Activated effector memory CD4-positive, alpha-beta T cell treated with Interleukin-2 at 50 U/mL for 16 hours (primary cell): ENCODE measurements around the gene PAXIP1.
A peak's percentile ranks its signal among the peaks of the same experiment; 100 is the strongest.
"Not testable (repeated sequence)": the region's sequence is repeated elsewhere in the genome, so short reads cannot be mapped to it uniquely, and the experiment has no call there.

Source experiments
- DNase-seq: peaks from one replicate; pipeline ENCODE4 v3.0.0-alpha.2; 2020

The PAXIP1 gene

GRCh38 chr7:155003092-155003375 is at the start of gene PAXIP1:
TSS of gene PAXIP1 (minus strand) at chr7:155003124. CDS start at chr7:155002929, 195 bp downstream.
- no peak for DNase-seq

DNA sequence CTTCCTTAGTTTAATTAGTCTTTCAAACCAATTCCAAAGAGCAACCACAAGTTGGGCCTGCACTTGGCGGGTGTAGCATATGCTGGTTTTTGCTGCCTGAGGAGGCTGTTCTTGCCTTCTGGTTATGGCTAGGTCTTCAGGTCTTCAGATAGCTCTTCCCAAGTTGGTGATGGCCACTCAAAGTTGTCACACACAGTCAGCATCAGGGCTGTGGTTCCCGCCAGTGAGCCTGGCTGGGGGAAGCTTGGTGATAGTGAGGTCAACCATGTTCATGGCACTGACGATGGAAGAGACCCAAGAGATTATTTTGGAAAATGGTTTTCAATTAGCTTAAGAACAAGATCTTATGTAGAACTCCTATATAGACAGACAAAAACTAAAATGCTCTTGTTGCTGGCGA is 48.4 kb upstream of the PAXIP1 start:
- DNase-seq: no peak

GRCh38 chr7:155048006-155048405 is 45.1 kb upstream of the PAXIP1 start:
- DNase-seq: no peak

- DNase-seq: no peak
These were observed 40.8 kb upstream of the PAXIP1 start for GRCh38 chr7:155043756-155044155.

- no peak for DNase-seq
These were observed 35.4 kb upstream of the PAXIP1 start for GRCh38 chr7:155038335-155038734.

DNA sequence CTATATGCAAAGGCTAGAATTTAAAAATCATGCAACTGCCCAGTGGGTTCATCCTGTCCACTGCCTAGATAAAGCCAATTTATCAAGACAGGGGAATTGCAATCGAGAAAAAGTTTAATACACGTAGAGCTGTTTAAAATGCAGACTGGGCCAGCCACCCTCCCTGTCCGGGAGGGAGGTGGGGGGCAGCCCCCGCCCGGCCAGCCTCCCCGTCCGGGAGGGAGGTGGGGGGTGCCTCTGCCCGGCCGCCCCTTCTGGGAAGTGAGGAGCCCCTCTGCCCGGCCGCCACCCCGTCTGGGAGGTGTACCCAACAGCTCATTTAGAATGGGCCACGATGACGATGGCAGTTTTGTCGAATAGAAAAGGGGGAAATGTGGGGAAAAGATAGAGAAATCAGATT is 31.6 kb upstream of the PAXIP1 start:
- not testable (repeated sequence) for DNase-seq

DNA sequence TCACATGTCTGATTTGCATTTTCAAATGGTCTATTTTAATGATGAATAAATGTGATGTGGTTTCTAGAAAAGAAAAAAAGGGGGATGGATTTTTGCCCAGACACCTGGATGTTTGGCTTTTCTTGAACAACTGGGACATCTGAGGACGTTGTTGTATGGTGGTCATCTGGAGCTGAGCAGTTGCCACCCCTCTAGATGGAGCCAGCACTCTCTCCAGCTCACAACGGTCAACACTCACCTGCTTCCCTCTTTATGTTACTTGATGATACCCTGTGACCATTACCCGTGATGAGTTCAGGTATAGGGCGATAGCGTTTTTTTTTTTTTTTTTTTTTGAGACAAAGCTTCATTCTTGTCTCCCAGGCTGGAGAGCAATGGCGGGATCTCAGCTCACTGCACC is 30.1 kb upstream of the PAXIP1 start:
- no peak for DNase-seq

GRCh38 chr7:155027879-155028278 is 25.0 kb upstream of the PAXIP1 start:
- DNase-seq: no peak

DNA sequence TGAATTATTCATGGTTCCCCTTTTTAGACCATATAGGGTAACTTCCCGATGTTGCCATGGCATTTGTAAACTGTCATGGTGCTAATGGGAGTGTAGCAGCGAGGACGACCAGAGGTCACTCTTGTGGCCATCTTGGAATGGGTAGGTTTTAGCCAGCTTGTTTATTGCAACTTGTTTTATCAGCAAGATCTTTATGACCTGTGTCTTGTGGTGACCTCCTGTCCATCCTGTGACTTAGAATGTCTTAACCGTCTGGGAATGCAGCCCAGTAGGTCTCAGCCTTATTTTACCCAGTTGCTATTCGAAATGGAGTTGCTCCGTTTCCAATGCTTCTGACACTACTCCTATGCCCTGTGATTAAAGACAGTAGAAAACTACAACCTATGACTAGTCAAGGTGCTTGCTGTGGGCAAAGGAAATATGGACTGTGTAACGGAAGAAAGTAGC is 18.8 kb upstream of the PAXIP1 start:
- no peak for DNase-seq

- no peak for DNase-seq
These were observed 18.1 kb upstream of the PAXIP1 start for GRCh38 chr7:155020996-155021395.

GRCh38 chr7:155017834-155018233 is 14.9 kb upstream of the PAXIP1 start:
- DNase-seq: no peak

- DNase-seq: no peak
These were observed 8.2 kb upstream of the PAXIP1 start for GRCh38 chr7:155011086-155011485.

DNA sequence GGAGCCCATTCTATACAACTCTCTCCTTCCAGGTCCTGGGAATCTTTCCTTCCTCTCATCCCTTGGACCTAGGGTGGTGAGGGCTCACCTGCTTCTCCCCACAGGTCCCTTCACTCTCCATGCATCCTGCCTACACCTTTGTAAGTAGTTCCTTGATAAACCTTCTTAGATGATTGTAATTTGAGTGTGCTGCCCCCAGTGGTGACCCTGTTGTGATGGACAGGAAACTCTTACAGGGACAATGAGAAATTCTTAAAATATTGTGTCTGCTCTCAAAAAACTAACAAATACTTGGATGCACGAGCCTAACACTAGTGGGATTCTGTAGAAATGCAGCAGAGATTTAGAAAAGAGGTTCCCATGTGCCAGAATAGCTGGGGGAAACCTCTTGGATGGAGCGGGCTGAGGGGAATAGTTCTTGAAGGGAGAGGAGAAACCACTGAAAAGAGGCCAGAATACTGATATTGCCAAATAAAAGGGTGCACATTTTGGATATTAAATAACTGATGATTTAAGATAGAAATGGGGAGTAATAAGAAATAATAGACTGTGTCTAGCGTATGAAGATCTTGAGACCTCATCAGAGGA is 6.7 kb upstream of the PAXIP1 start:
- no peak for DNase-seq

GRCh38 chr7:155007947-155008346 is 5.0 kb upstream of the PAXIP1 start:
- no peak for DNase-seq

DNA sequence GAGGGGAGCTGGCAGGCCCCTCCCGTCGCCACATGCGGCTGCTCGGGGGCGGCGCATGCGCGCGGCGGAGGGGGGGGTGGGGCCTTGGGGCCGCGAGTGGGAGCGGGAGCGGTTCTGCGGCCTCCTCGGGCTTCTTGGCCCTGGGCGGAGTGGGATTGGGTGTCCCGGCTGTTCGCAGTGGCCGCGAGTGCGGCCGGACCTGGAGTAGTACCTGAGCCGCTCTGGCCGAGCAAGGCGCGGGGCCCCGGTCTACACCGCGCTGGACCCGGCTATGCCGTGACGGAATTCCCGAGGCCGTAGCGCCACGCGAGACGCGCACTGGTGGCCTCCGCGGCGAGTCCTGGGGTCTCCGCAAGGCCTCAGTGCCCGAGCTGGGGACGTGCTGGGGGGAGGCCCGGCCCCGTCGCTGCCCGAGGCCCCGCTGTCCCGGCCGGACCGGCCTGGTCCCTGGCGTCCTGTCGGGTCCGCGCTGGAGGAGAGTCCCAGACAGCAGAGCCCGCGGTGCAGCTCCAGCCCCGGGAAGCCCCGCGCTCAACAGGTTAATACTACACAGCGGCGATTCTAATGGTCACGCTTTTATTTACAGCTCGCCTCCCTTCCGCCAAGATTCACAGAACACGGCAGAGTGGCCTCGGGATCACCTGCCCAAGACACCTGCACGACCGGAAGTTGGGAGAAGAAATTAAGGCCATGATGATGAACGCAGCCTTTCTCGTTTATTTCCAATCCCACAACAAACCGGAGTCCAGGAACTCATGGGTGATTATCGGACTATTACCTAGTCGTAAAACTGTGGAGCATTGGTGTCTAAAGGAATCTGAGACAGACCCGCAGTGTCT is 671 bp upstream of the PAXIP1 start:
- peak; percentile 81 for DNase-seq

DNA sequence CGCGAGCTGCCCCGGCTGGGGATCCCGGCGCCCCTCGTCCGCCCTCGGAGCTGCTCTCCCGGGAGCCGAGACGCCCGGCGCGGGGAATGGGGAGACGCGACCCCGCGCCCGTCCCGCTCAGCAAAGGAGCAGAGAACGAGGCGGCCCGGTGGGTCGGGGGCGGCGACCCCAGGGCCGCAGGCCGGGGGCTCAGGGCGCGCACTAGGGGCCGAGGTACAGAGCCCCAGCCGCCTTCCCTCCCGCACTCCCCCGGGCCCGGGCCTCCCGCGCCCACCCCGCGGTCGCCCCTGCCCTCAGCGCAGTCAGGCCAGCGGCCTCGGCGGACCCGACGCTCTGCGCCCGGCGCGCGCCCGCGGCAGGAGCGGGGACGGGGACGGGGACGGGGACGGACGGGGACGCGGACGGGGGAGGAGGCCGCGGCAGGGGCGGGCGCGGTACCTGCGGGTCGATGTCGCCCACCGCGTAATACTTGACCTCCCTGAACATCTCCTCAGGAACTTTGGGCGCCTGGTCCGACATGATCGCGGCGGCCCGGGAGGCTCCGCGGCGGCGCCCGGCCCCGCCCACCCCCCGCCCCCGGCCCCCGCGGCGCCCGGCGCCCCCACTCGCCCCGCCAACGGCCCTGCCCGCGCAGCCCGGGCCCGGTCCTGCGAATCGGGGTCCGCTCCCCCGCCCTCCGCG is 373 bp downstream of the PAXIP1 start:
- no peak for DNase-seq

DNA sequence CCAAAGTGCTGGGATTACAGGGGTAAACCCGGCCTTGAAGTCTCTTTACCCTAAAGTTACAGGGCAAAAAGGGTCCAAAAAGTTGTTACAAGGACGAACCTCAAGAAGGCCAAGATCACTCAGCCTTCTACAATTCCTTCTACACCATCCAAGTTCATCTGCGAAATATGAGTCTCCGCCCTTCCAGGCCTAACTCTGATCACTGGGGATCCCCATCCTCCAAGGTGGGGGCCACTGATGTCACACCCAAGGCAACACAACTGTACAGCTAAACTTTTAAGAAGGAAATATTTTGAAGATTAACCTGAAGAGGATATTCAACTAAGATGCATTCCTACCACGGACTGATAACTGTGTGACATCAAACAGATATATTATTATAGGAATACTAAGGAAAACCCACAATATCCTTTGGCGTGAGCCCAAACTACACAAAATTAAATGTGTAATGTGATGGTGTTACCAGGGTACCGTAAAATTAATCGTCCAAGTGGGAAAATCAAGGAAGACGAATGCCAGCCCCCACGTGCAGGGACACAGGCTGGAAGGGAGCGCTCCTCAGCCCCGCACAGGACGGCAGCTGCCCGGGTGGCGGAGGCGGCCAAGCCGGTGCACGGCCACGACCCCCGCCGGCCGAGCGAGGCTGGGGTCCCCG is 1.0 kb downstream of the PAXIP1 start:
- no peak for DNase-seq

DNA sequence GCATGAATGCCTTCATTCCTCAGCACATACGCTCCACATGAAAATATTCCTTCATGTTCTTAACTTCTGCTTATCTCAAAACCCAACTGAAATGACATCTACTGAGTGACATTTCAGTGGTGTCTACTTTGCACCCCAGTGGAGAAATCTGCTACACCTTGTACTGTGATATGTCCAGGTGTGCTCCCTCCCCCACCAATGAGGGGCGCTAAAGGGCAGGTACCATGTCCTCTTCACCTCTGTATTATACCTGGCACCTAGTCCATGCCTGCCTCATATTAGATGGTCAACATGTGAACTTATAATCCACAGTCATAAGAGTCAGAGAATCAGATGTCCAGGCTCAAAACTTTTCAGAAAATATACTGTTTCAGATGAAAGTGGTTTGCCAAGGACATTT is 2.1 kb downstream of the PAXIP1 start:
- no peak for DNase-seq

DNA sequence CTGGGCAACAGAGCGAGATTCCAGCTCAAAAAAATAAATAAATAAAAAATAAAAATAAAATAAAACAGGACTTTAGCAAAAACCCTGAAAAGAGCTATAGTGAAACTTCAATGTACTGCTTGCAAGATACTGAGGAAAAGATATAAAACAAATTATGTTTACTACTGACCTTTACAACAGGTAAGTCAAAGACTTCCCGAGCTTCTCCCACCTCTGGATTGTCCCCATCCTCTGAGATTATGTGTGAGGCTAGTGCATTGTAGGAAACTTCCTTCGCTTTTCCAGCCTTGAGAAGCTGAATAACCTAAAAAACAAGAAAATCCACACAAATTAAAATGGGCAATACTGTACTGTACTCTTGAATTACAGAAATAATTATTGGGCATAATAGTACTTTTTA is 4.4 kb downstream of the PAXIP1 start:
- no peak for DNase-seq

DNA sequence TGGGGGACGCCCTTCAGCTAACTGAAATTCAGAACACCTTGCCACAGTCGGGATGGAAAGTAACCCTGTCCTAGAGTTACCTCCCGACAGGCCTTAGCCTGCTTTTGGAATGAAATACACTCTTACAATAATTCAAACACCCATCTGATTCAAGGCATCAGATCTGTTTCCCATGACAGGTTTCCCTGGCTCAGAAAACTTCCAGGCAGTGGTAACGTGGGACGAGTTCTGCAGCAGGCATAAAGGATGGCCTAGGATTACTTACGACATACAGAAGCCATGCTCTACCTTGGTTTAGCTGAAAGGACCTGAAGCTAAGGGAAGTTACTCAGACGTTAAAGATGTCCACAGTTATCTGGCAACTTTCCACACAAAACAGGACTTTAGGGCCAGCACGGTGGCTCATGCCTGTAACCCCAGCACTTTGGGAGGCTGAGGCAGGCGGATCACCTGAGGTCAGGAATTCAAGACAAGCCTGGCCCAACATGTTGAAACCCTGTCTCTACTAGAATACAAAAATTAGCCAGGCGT is 5.0 kb downstream of the PAXIP1 start:
- no peak for DNase-seq

DNA sequence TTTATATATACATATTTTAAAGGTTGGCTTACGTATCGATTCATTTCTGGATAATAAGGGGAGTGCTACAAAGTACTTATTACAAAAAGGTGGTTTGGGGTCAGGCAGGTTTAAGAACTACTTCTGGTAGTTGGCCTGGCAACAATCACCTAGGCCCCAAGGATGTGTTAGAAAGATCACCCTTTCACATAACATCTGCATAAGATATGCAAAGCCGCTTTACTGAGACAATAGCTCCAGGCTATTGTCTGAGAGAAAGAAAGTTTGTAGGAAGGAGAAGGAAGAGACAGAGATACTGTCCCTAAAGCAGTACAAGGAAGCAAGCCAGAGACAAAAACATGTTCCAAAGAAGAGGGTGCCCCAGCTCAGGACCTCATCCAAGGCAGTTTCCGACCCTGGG is 6.2 kb downstream of the PAXIP1 start:
- no peak for DNase-seq

DNA sequence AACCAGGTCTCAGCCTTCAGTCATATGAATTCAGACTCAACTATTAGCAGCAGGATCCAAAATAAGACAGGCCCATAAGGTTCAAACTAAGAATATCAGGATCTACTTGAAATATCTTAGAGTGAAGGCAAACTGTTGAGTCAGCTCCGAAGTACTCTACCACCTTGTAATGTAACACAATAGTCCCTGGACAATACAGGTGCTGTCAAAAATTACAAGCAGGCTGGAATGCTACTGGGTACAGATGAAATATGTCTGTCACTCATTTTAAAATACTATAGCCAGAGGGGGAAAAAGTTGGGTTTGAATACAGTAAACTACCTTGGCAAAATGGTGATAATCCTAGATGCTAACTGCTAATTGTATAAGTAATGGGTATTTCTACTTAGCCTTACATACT is 6.8 kb downstream of the PAXIP1 start:
- no peak for DNase-seq

- no peak for DNase-seq
These were observed 7.9 kb downstream of the PAXIP1 start for GRCh38 chr7:154994996-154995395.
